ENCODE results near the gene RNF25. TPM values are rescaled to one million over a fixed set of nuclear protein-coding genes. Genes with fewer than 3 reads are reported as not detected.

RNF25 gene
- total RNA-seq, 1 donor from 2014 or later, result 21.1 TPM

- no peak for DNase-seq (ENCODE audit: low read depth)
These were observed 48.5 kb downstream of the RNF25 start for GRCh38 chr2:218623366-218623705.

GRCh38 chr2:218622606-218623365 lies 49.0 kb downstream of the RNF25 start:
- peak; percentile 39 for DNase-seq (ENCODE audit: low read depth)

DNA sequence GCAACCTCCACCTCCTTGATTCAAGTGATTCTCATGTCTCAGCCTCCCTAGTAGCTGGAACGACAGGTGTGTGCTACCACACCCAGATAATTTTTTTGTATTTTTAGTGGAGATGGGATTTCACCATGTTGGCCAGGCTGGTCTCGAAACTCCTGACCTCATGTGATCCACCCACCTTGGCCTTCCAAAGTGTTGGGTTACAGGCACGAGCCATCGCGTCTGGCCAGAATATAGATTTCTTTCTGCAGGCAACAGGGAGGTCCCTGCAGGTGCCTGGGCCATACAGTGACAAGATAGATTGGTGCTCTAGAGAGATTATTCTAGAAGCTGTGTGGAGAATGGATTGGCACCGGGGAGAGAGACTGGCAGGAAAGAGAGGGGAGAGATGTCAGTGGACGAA lies 50.8 kb downstream of the RNF25 start:
- DNase-seq (ENCODE audit: low read depth), result no peak

GRCh38 chr2:218618102-218618860 lies 53.5 kb downstream of the RNF25 start:
- peak; percentile 37 for DNase-seq (ENCODE audit: low read depth)

DNA sequence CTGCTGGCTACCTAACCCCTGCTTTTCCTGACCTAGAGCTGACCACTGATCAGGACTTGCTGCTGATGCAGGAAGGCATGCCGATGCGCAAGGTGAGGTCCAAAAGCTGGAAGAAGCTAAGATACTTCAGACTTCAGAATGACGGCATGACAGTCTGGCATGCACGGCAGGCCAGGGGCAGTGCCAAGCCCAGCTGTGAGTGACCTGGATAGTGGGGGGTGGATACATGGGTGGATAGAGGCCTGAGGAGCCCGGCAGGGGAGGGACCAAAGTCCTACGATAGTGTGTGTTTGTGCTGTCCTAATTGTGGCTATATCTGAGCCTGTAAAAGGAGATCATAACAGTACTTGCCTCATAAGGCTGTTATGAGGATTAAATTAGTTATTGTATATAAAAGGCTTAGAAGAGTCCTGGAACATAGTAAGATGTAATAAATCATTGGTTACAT lies 55.9 kb downstream of the RNF25 start:
- no peak for DNase-seq (ENCODE audit: low read depth)

Other genes with a start within 250 kb of the RNF25 start
- gene USP37, start 103.7 kb downstream of the RNF25 start, total RNA-seq, result 9.2 and 12.2 TPM in 2 replicates
- 29.4 and 43.9 TPM in 2 replicates for gene CNOT9, start 103.2 kb downstream of the RNF25 start, total RNA-seq
- 2.9 and 3.0 TPM in 2 replicates for gene PLCD4, start 64.1 kb downstream of the RNF25 start, total RNA-seq
- 3.5 and 15.6 TPM in 2 replicates for gene ZNF142, start 12.4 kb downstream of the RNF25 start, total RNA-seq
- 30.0 and 35.6 TPM in 2 replicates for gene BCS1L, start 12.3 kb downstream of the RNF25 start, total RNA-seq
- 9.2 and 50.5 TPM in 2 replicates for gene STK36, start 84 bp upstream of the RNF25 start, total RNA-seq
- 4.9 and 17.9 TPM in 2 replicates for gene TTLL4, start 38.8 kb upstream of the RNF25 start, total RNA-seq
- gene CYP27A1, start 110.1 kb upstream of the RNF25 start, total RNA-seq, result 18.6 and 42.8 TPM in 2 replicates
- not detected in 2 replicates for gene PRKAG3, start 159.8 kb upstream of the RNF25 start, total RNA-seq
- 3.5 TPM in 1 of 2 replicates, not detected in the other for gene WNT6, start 187.8 kb upstream of the RNF25 start, total RNA-seq
- gene WNT10A, start 208.8 kb upstream of the RNF25 start, total RNA-seq, result 13.5 and 21.5 TPM in 2 replicates